HG02678 (cell line): ENCODE measurements around the gene PTPRM.
"Not testable (repeated sequence)": the region's sequence is repeated elsewhere in the genome, so short reads cannot be mapped to it uniquely, and the experiment has no call there.

Source experiments
- ATAC-seq: cut with Tn5 transposase; IDR thresholded peaks from one replicate; pipeline ENCODE4 v1.9.1; 2021; ENCODE audit warnings: mild to moderate bottlenecking, moderate library complexity; ENCODE audit not compliant: unreplicated experiment

PTPRM gene

DNA sequence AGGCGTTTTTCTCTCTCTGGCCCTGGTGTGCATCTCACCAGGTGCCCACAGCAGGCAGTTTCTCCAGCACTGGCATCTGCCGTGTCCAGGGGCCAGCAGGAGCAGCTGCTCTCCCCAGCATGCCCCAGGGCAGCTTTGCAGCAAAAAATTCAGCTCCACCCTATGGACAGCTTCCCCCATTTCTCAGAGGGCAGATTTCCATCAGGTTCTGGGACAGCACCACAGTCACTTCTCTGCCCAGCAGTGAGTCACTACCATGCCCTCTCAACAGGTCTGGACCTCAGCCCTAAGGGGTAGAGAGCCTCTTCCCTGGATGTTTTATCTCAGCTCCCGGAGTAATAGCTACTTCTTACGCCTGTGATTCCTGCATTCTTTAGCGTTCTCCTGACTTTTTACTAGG is 871.9 kb downstream of the PTPRM start:
- ATAC-seq, result no peak

DNA sequence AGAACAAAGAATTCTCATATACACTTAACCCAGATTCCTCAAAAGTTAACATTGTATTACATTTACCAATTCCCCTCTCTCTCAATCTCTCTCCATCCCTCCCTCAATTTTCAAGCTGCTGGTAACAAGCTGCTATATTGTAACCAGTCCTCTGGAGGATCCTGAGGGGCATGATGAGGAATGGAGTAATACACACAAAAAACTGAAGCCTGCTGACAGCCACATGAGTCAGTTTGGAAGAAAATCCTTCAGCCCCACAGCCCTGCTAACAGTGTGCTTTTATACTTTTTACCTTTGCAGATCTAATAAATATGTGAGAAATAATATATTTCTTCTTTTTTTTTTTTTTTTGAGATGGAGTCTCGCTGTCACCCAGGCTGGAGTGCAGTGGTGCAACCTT is 876.4 kb downstream of the PTPRM start:
- no peak for ATAC-seq

- not testable (repeated sequence) for ATAC-seq
Observed at GRCh38 chr18:8446936-8447335, 879.8 kb downstream of the PTPRM start.

- ATAC-seq, result no peak
Observed at GRCh38 chr18:8448130-8448529, 881.0 kb downstream of the PTPRM start.

DNA sequence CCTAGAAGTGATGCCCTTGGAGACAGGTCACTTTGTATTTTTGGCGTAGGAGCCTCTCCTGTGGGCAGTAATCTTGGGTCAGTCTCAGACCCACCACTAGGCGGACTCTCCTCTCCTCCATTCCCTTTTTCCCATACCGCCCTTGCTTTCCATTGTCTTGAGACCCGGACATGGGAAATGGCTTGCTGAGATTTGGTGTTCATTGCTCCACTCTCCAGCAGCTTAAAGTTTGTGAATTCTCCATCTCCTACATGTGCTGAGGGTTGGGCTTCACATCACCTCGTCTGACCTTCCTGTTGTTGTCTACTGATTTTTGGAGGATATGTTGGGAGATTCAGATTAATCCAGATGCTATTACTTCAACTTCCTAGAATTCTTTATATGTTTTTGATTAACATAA is 882.9 kb downstream of the PTPRM start:
- ATAC-seq, result no peak

GRCh38 chr18:8450898-8451665 is 884.0 kb downstream of the PTPRM start:
- ATAC-seq, result no peak

DNA sequence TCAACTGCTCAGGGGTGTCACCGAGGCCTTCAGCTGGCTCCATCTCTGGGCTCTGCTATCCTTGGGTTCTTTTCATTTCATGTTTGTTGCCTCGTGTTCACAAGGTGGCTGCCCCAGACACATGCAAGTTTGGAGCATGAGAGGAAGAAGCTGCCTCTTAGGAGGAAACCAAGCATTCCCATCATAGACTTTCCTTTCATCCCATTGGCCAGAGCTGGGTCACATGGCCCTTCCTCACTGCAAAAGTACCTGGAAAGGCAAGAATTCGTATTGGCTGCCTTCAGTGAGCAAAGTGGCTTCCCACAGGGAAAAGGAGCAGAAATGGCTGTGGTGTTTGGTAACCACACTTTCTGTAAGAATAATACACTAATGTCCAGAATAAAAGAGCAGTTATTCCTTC is 886.4 kb downstream of the PTPRM start:
- no peak for ATAC-seq

GRCh38 chr18:8454136-8454535 is 887.0 kb downstream of the PTPRM start:
- ATAC-seq, result no peak

DNA sequence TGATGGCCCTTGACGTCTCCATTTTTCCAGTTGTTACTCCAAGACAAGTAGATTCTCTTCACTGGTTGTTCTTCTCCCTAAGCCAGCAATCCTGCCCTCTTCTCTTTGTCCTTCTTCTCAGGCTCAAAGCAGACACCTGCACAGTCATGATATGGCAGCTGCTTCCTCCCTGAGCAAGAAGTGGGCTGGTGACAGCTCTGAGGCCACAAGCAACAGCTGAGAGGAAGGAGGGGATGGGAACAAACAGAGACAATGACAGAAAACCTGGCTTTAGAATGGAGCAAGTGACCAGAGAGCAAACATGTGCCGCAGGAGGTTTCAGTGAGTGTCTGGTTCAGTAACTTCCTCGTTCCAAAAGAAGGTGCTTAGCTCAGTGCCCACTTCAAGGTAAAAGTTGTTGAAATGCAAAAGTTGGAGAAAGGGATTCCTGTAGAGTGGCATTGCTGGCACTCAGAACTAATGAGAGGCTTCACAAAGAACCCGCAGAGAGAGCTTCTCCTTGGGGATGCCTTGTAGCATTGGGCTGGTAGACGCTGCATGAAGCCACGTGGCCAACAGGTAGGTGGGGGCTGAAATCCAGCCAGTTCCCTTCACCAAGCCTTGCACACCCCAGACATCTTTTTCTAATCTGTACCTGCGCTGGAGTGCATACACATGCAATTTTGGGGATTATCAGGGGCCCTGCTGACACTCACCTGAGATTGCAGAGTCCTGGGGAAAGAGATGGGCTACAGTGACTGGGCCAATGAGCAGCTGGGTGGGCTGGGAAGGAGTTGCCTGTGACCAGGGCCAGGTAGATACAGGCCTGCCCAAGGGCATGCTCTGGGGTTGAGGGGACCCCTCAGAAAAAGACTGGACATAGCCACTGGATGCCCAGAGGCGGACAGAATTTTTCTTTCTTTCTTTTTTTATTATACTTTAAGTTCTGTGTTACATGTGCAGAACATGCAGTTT is 888.8 kb downstream of the PTPRM start:
- ATAC-seq, result no peak
